A549 (cell line): ENCODE measurements around the gene IQGAP2. TPM values are rescaled to one million over a fixed set of nuclear protein-coding genes. Genes with fewer than 3 reads are reported as not detected.

Source experiments
- ATAC-seq, 2 experiments: fragments of 200-7000 bp in 1 of 2; fragments of >200 bp in 1 of 2; cut with Nextera tagmentation in 1 of 2; cut with Tn5 transposase in 1 of 2; 3 replicates each; pipeline versions ENCODE4 v1.8.0 to v1.9.1; 2018 to 2020; ENCODE audit warnings: mild to moderate bottlenecking in 1 of 2, moderate library complexity in 1 of 2
- CTCF ChIA-PET: fragments of 300-600 bp; sonication (Branson Sonifier 250); formaldehyde crosslinking; extraction: SDS; loops from one replicate; lab custom pipeline; 2021; ENCODE audit warnings: antibody characterized with exemption, inconsistent platforms; lab: Yijun Ruan, JAX
- POLR2A ChIA-PET: fragments of 350-600 bp; formaldehyde crosslinking; extraction: SDS; loops from one replicate; lab custom pipeline; 2021; ENCODE audit warnings: antibody characterized with exemption, inconsistent platforms; lab: Yijun Ruan, JAX
- DNase-seq, 2 experiments: peaks; one replicate each; pipeline versions ENCODE4 v3.0.0 to v3.0.0-alpha.2; 2011 to 2016; ENCODE audit warnings: low read depth in 1 of 2, low spot score in 1 of 2
- FAIRE-seq: peaks from 2 replicates; lab custom pipeline; 2011; peaks lifted over from hg19 to GRCh38; lab: Jason Lieb, UNC
- H3K27ac ChIP-seq, 2 experiments: fragments of >200 bp; sonication (Bioruptor Twin); formaldehyde crosslinking; 3 replicates each; pipeline ENCODE4 v1.5.1; 2016 to 2017
- H3K4me1 ChIP-seq: fragments of >200 bp; sonication (Bioruptor Twin); formaldehyde crosslinking; 3 replicates; pipeline ENCODE4 v1.6.1; 2016
- H3K4me2 ChIP-seq: fragments of >200 bp; sonication (Bioruptor Twin); formaldehyde crosslinking; 3 replicates; pipeline ENCODE4 v1.6.1; 2016
- H3K4me3 ChIP-seq: fragments of >200 bp; sonication (Bioruptor Twin); formaldehyde crosslinking; 3 replicates; pipeline ENCODE4 v1.5.1; 2016
- H3K9me3 ChIP-seq: fragments of >200 bp; sonication (Bioruptor Twin); formaldehyde crosslinking; 3 replicates; pipeline ENCODE4 v1.6.1; 2016
- CBX8 ChIP-seq: fragments of 200-600 bp; sonication (generic); IDR thresholded peaks from 2 replicates; pipeline ENCODE4 v1.6.1; 2016
- CEBPB ChIP-seq, 2 experiments: fragments of >200 bp in 1 of 2; sonication (Bioruptor Twin) in 1 of 2; formaldehyde crosslinking in 1 of 2; IDR thresholded peaks; 2 replicates each; pipeline ENCODE4 v1.6.1; 2012 to 2016
- CHD4 ChIP-seq: fragments of 200-600 bp; sonication (generic); IDR thresholded peaks from 2 replicates; pipeline ENCODE4 v1.6.1; 2016; ENCODE audit warnings: antibody characterized with exemption, mild to moderate bottlenecking, borderline replicate concordance
- EHF ChIP-seq: fragments of 250-450 bp; sonication (Bioruptor Pico); IDR thresholded peaks from 2 replicates; pipeline ENCODE4 v1.5.0; 2020; ENCODE audit warnings: mild to moderate bottlenecking
- EHMT2 ChIP-seq: fragments of 200-600 bp; sonication (generic); IDR thresholded peaks from 2 replicates; pipeline ENCODE4 v1.6.1; 2016; ENCODE audit warnings: antibody characterized with exemption, low read depth, mild to moderate bottlenecking, moderate library complexity
- FOSL2 ChIP-seq, 2 experiments: fragments of 450-650 bp in 1 of 2; fragments of >200 bp in 1 of 2; sonication (Bioruptor Twin) in 1 of 2; formaldehyde crosslinking; IDR thresholded peaks; 2 replicates each; pipeline versions ENCODE4 v1.5.0 to v1.6.1; 2016 to 2020; ENCODE audit warnings: mild to moderate bottlenecking in 1 of 2, moderate library complexity in 1 of 2
- GATA3 ChIP-seq: IDR thresholded peaks from 2 replicates; pipeline ENCODE4 v1.6.1; 2012; ENCODE audit warnings: borderline replicate concordance
- HEYL ChIP-seq: fragments of 250-450 bp; sonication (Bioruptor Pico); IDR thresholded peaks from 2 replicates; pipeline ENCODE4 v1.8.0; 2021; ENCODE audit warnings: mild to moderate bottlenecking, moderate library complexity
- HOXA7 ChIP-seq: fragments of 250-450 bp; sonication (Bioruptor Pico); IDR thresholded peaks from 2 replicates; pipeline ENCODE4 v1.5.0; 2020; ENCODE audit warnings: mild to moderate bottlenecking, moderate library complexity
- HOXB13 ChIP-seq: fragments of 250-450 bp; sonication (Bioruptor Pico); IDR thresholded peaks from 2 replicates; pipeline ENCODE4 v1.5.0; 2020; ENCODE audit warnings: low read depth, mild to moderate bottlenecking, moderate library complexity
- MAZ ChIP-seq: fragments of 150-350 bp; IDR thresholded peaks from 2 replicates; pipeline ENCODE4 v1.6.1; 2014; ENCODE audit warnings: antibody characterized with exemption, low read depth, low read length, borderline replicate concordance
- NFE2L2 ChIP-seq: fragments of 150-350 bp; conservative IDR thresholded peaks from 2 replicates; pipeline ENCODE4 v1.6.1; 2014; ENCODE audit warnings: low read length
- POLR2A ChIP-seq: IDR thresholded peaks from 2 replicates; pipeline ENCODE4 v1.6.1; 2012; ENCODE audit warnings: mild to moderate bottlenecking, low read length
- POLR2AphosphoS2 ChIP-seq: conservative IDR thresholded peaks from 2 replicates; pipeline ENCODE4 v1.6.1; 2012; ENCODE audit warnings: low read length, improper control_type of control experiment, inconsistent platforms
- RARB ChIP-seq: fragments of 250-450 bp; sonication (Bioruptor Pico); IDR thresholded peaks from 2 replicates; pipeline ENCODE4 v1.8.0; 2021; ENCODE audit warnings: mild to moderate bottlenecking, moderate library complexity
- SMC3 ChIP-seq: fragments of >200 bp; sonication (Bioruptor Twin); formaldehyde crosslinking; IDR thresholded peaks from 3 replicates; pipeline ENCODE4 v1.6.1; 2018; ENCODE audit warnings: inconsistent platforms
- TFCP2L1 ChIP-seq: fragments of 250-450 bp; sonication (Bioruptor Pico); IDR thresholded peaks from 2 replicates; pipeline ENCODE4 v1.5.0; 2021; ENCODE audit warnings: mild to moderate bottlenecking
- ZFP36 ChIP-seq: fragments of 450-650 bp; IDR thresholded peaks from 2 replicates; pipeline ENCODE4 v1.6.1; 2014; ENCODE audit warnings: borderline replicate concordance; ENCODE audit not compliant: partially characterized antibody
- ZNF302 ChIP-seq: fragments of 250-450 bp; sonication (Bioruptor Pico); IDR thresholded peaks from 2 replicates; pipeline ENCODE4 v1.9.0; 2021; ENCODE audit warnings: inconsistent platforms, mild to moderate bottlenecking, moderate library complexity
- ZSCAN20 ChIP-seq: fragments of 250-450 bp; sonication (Bioruptor Pico); IDR thresholded peaks from 2 replicates; pipeline ENCODE4 v1.8.0; 2022; ENCODE audit warnings: mild to moderate bottlenecking, moderate library complexity
- WGBS: methylation state at CpG from one replicate; pipeline ENCODE4 v1.1.6; 2017; ENCODE audit errors: missing lambda C conversion rate; 5-methylcytosine and 5-hydroxymethylcytosine counted together
- polyA plus RNA-seq, 4 experiments: library from polyadenylated mRNA; depleted of rRNA in 3 of 4; stranded (reverse); fragments of >200 nt; fragmentation: RNase III in 1 of 4; extraction: RNeasy Plus Mini Kit Qiagen cat#74134 plus additional on column Dnase treatment in 1 of 4; gene quantifications; 2 replicates in 3 of 4; 3 replicates in 1 of 4; pipeline ENCODE4 v1.2.3, GENCODE V29; 2011 to 2017
- TF ChIP-seq, protein P1 (sequence below): IDR thresholded peaks from 2 replicates; pipeline ENCODE4 v1.6.1; 2012; ENCODE audit warnings: low read depth, borderline replicate concordance
- TF ChIP-seq, protein P2 (sequence below): fragments of 450-650 bp; IDR thresholded peaks from 2 replicates; pipeline ENCODE4 v1.6.1; 2014; ENCODE audit warnings: antibody characterized with exemption
- TF ChIP-seq, protein P3 (sequence below): IDR thresholded peaks from 2 replicates; pipeline ENCODE4 v1.6.1; 2012
- TF ChIP-seq, protein P4 (sequence below): fragments of >200 bp; sonication (Bioruptor Twin); formaldehyde crosslinking; IDR thresholded peaks from 2 replicates; pipeline ENCODE4 v1.6.1; 2016
- TF ChIP-seq, protein P5 (sequence below): IDR thresholded peaks from 2 replicates; pipeline ENCODE4 v1.6.1; 2012
- TF ChIP-seq, protein P6 (sequence below): fragments of 250-450 bp; sonication (Bioruptor Pico); IDR thresholded peaks from 2 replicates; pipeline ENCODE4 v1.5.0; 2020; ENCODE audit warnings: low read depth, mild to moderate bottlenecking, moderate library complexity

The IQGAP2 gene
- polyA plus RNA-seq, 2 of the 4 experiments (the other 2 are of a cell fraction) = 5.3 to 10.1 TPM

DNA sequence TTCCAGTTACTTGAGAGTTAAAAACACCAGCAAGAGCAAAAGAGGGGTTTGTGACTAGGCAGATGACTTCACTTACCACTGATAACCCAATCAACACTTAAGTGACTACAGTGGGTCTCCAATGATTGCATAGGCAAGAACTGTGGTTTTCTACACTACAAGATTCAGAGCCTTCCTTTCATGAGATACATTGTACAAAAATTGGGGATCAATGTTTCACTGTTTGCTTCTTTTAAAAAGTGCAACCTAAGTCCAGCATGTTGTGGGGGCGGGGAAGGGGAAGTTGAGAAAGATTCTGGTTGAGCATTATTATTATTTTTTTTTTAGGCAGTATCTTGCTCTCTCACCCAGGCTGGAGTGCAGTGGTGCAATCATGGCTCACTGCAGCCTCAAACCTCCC is 3.6 kb downstream of the IQGAP2 start:
- TF ChIP-seq, protein P1, sequence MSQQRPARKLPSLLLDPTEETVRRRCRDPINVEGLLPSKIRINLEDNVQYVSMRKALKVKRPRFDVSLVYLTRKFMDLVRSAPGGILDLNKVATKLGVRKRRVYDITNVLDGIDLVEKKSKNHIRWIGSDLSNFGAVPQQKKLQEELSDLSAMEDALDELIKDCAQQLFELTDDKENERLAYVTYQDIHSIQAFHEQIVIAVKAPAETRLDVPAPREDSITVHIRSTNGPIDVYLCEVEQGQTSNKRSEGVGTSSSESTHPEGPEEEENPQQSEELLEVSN = no peak
- 74% methylated on average over 1 of the region's 1 CpG for WGBS
- ATAC-seq = no peak
- H3K4me3 ChIP-seq = no peak overlapping the region
- H3K4me1 ChIP-seq = peaks cover 10% of the 10 kb centered on the region; the same call in 2 of the 3 replicates
- H3K27ac ChIP-seq = no peak overlapping the region
- ChIA-PET CTCF (interaction anchor here (6.3 kb wide), 1 partner anchor 177 kb away, joined by 54 read pairs; no protein-coding TSS in a partner anchor), POLR2A (no interaction called here)
- no peak for DNase-seq
- no peak for FAIRE-seq
- no peaks in the 10 kb centered on the region for H3K9me3 ChIP-seq
- H3K4me2 ChIP-seq = no peak overlapping the region

DNA sequence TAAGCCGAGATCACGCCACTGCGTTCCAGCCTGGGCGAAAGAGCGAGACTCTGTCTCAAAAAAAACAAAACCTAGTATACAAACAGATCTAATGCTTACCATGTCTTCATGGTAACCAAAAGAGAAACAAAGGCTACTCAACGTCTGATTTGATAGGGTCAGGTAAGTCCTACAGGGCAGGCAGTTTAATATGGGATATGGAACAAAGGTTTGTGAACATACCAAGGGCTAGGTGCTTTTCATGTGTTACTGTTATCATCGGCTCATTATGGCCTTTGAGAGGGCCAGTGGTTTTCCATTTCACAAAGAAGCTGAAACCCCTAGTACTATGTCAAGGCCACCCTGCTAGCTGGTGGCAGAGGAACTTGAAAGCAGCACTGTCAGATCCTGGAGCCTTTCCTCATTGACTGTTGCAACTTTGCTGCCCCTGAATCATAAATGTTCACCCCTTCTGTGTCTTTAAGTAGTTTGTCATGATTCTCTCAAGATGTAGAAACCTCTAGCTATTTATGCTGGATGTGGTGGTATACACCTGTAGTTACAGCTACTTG is 5.1 kb downstream of the IQGAP2 start:
- Histone ChIP-seq H3K4me2 (no peak overlapping the region), H3K9me3 (no peaks in the 10 kb centered on the region), H3K27ac (no peak overlapping the region), H3K4me3 (no peak overlapping the region), H3K4me1 (peaks cover 10% of the 10 kb centered on the region; the same call in 2 of the 3 replicates)
- ChIA-PET POLR2A (no interaction called here), CTCF (interaction anchor here (1.0 to 1.8 kb wide), 3 partner anchors 14 to 608 kb away, joined by 3 to 6 read pairs (median 3); no protein-coding TSS in a partner anchor)
- no peak for DNase-seq
- 67% methylated on average over 7 of the region's 7 CpGs for WGBS
- FAIRE-seq = no peak
- ATAC-seq = no peak
- no peak for TF ChIP-seq POLR2A
- no peak for TF ChIP-seq CEBPB (IDR thresholded peaks at IDR 0.05)
- no peak for TF ChIP-seq EHMT2
- TF ChIP-seq MAZ = no peak
- no peak for TF ChIP-seq FOSL2 (IDR thresholded peaks at IDR 0.05)
- TF ChIP-seq FOSL2 (CRISPR knock-in tag; IDR thresholded peaks at IDR 0.05) = no peak
- no peak for TF ChIP-seq EHF (CRISPR knock-in tag)
- no peak for TF ChIP-seq CBX8
- TF ChIP-seq, protein P2, sequence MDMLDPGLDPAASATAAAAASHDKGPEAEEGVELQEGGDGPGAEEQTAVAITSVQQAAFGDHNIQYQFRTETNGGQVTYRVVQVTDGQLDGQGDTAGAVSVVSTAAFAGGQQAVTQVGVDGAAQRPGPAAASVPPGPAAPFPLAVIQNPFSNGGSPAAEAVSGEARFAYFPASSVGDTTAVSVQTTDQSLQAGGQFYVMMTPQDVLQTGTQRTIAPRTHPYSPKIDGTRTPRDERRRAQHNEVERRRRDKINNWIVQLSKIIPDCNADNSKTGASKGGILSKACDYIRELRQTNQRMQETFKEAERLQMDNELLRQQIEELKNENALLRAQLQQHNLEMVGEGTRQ = no peak
- TF ChIP-seq ZFP36 = no peak
- TF ChIP-seq, protein P3, sequence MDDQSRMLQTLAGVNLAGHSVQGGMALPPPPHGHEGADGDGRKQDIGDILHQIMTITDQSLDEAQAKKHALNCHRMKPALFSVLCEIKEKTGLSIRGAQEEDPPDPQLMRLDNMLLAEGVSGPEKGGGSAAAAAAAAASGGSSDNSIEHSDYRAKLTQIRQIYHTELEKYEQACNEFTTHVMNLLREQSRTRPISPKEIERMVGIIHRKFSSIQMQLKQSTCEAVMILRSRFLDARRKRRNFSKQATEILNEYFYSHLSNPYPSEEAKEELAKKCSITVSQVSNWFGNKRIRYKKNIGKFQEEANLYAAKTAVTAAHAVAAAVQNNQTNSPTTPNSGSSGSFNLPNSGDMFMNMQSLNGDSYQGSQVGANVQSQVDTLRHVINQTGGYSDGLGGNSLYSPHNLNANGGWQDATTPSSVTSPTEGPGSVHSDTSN = no peak
- no peak for TF ChIP-seq SMC3
- no peak for TF ChIP-seq HEYL (CRISPR knock-in tag)
- TF ChIP-seq GATA3 = no peak

DNA sequence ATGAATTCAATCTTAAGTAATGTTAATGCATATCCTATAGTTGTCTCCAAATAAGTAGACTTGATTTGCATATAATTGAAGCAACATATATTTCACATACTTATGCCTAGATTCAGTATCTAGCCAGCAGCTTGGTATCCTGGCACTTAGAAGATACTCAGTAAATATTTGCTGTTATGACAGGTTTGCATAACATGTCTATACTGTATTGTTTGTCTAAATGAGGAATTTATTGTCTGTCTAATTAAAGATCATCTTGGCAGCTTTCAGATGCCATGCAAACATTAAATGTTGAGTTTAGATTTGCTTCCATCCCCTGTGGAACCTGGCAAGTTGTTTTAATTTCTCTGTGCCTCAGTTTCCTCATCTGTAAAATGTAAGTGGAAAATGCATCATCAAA is 9.4 kb downstream of the IQGAP2 start:
- CTCF ChIA-PET = interaction anchor here (0.5 to 0.9 kb wide), 2 partner anchors 10 to 16 kb away, joined by 3 read pairs; partner anchors contain the start of gene IQGAP2
- H3K4me1 ChIP-seq = no peaks in the 10 kb centered on the region
- no peak for ATAC-seq
- no peak for TF ChIP-seq EHMT2
- no peak for TF ChIP-seq MAZ
- TF ChIP-seq, all 56 proteins: peak for 0
- no peak for FAIRE-seq
- H3K4me2 ChIP-seq = no peak overlapping the region
- DNase-seq = no peak
- no peak overlapping the region for H3K27ac ChIP-seq
- POLR2A ChIA-PET = no interaction called here
- H3K9me3 ChIP-seq = no peaks in the 10 kb centered on the region
- no peak overlapping the region for H3K4me3 ChIP-seq

DNA sequence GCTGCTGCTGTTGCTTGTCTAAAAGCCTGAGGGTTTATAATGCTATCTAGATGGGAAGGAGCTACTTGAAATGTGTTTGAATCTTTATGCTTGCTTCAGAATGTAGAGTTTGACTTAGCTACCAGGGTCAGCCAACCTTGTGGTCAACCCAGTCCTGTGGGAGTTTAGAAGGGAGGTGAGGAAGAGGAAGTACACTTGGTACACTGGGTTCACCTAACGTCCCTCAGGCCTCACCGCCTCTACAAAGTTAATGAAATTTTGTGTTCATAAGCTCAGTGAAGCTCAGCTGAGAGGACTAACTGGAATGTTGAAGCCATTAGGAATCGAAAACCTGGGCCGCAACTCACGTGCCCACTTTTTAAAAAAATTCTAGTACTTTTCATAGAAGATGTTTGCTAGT is 10.7 kb downstream of the IQGAP2 start:
- Histone ChIP-seq H3K27ac (no peak overlapping the region), H3K9me3 (no peaks in the 10 kb centered on the region), H3K4me1 (no peaks in the 10 kb centered on the region), H3K4me3 (no peak overlapping the region), H3K4me2 (no peak overlapping the region)
- FAIRE-seq (no peak), ATAC-seq (no peak), DNase-seq (no peak)
- 82% methylated on average over 5 of the region's 5 CpGs for WGBS
- CTCF ChIA-PET = interaction anchor here (0.9 to 1.7 kb wide), 2 partner anchors 10 to 169 kb away, joined by 3 to 6 read pairs; partner anchors contain the start of gene IQGAP2
- POLR2A ChIA-PET = no interaction called here
- TF ChIP-seq, protein P4, sequence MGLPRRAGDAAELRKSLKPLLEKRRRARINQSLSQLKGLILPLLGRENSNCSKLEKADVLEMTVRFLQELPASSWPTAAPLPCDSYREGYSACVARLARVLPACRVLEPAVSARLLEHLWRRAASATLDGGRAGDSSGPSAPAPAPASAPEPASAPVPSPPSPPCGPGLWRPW = no peak
- TF ChIP-seq HOXB13 (CRISPR knock-in tag) = no peak
- no peak for TF ChIP-seq TFCP2L1 (CRISPR knock-in tag)
- TF ChIP-seq ZSCAN20 (CRISPR knock-in tag) = no peak
- TF ChIP-seq CBX8 = no peak
- TF ChIP-seq, protein P3 = no peak
- TF ChIP-seq, protein P5, sequence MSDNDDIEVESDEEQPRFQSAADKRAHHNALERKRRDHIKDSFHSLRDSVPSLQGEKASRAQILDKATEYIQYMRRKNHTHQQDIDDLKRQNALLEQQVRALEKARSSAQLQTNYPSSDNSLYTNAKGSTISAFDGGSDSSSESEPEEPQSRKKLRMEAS = no peak
- TF ChIP-seq EHMT2 = no peak
- TF ChIP-seq RARB (CRISPR knock-in tag) = no peak
- no peak for TF ChIP-seq POLR2AphosphoS2
- no peak for TF ChIP-seq CHD4
- no peak for TF ChIP-seq HOXA7 (CRISPR knock-in tag)
- TF ChIP-seq, protein P6, sequence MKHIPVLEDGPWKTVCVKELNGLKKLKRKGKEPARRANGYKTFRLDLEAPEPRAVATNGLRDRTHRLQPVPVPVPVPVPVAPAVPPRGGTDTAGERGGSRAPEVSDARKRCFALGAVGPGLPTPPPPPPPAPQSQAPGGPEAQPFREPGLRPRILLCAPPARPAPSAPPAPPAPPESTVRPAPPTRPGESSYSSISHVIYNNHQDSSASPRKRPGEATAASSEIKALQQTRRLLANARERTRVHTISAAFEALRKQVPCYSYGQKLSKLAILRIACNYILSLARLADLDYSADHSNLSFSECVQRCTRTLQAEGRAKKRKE (CRISPR knock-in tag) = no peak
- TF ChIP-seq NFE2L2 = no peak
- TF ChIP-seq ZNF302 (CRISPR knock-in tag) = no peak
